Measurements from ENCODE around the gene F3. TPM values are rescaled to one million over a fixed set of nuclear protein-coding genes. Genes with fewer than 3 reads are reported as not detected.
"Not testable (repeated sequence)": the region's sequence is repeated elsewhere in the genome, so short reads cannot be mapped to it uniquely, and the experiment has no call there.

Gene F3
- total and polyA plus RNA-seq, 10 donors: 1.1 to 12.4 (median 4.8) TPM

DNA sequence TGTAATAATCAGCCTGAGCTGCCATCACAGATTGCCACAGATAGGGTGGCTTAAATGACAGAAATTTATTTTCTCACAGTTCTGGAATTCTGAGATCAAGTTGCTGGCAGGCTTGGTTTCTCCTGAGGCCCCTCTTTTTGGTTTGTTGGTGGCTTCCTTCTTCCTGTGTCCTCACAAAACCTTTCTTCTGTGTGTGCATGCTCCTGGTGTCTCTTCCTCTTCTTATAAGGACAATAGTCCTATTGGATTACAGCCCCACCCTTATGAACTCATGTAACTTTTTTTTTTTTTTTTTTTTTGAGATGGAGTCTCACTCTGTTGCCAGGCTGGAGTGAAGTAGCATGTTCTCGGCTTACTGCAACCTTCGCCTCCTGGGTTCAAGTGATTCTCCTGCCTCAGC is 41.0 kb upstream of the F3 start:
- no peak overlapping the region for H3K4me3 ChIP-seq
- intact Hi-C loops (cut with DNase I; ENCODE audit: low total_unique reads): no loop called here
- no peaks in the 10 kb centered on the region for H3K36me3 ChIP-seq
- TF ChIP-seq, protein P1, sequence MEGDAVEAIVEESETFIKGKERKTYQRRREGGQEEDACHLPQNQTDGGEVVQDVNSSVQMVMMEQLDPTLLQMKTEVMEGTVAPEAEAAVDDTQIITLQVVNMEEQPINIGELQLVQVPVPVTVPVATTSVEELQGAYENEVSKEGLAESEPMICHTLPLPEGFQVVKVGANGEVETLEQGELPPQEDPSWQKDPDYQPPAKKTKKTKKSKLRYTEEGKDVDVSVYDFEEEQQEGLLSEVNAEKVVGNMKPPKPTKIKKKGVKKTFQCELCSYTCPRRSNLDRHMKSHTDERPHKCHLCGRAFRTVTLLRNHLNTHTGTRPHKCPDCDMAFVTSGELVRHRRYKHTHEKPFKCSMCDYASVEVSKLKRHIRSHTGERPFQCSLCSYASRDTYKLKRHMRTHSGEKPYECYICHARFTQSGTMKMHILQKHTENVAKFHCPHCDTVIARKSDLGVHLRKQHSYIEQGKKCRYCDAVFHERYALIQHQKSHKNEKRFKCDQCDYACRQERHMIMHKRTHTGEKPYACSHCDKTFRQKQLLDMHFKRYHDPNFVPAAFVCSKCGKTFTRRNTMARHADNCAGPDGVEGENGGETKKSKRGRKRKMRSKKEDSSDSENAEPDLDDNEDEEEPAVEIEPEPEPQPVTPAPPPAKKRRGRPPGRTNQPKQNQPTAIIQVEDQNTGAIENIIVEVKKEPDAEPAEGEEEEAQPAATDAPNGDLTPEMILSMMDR (IDR thresholded peaks at IDR 0.05 in 8 of 11, conservative IDR thresholded peaks at IDR 0.05 in 3 of 11): no peak
- TF ChIP-seq POLR2AphosphoS5 (IDR thresholded peaks at IDR 0.05) (no peak), POLR2A (IDR thresholded peaks at IDR 0.05) (no peak)
- WGBS, 5 donors: 73 to 98% (median 97%) methylated on average over 2 of the region's 2 CpGs
- peaks cover 0 to 14% (median 7%) of the 10 kb centered on the region in 8 donors for H3K9me3 ChIP-seq
- no peak for DNase-seq
- H3K4me1 ChIP-seq: no peaks in the 10 kb centered on the region
- H3K27ac ChIP-seq: no peak overlapping the region
- peaks cover 0 to 6% (median 0%) of the 10 kb centered on the region in 7 donors for H3K27me3 ChIP-seq (replicated peaks in 1 of 7)

DNA sequence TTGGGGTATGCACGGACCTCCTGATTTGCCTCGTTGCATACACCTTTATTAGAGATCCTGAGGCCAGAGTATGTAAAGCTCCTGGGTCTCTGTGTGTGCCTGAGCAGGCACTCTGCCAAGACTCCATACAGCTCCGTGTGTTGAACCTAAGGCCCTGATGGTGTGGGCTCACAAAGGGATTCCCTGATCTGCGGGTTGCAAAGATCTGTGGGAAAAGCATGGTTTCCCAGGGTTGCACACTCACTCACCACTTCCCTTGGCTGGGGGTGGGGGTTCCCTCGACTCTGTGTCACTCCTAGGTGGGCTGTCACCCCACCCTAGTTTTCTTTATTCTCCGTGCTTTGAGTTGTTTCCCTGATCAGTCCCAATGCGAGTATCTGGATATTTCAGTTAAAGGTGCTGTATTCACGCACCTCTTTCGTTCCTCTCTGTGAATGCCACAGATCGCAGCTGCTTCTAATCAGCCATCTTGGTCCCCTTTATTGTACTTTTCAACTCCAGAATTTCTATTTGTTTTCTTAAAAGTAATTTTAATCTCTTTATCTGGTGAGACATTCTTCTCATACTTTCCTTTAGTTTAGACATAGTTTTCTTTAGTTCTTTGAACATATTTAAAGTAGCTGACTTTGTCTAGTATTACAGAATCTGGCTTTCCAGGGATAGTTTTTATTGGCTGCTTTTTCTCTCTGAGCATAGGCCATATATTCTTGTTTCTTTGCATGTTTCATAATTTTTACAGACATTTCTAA is 39.0 kb upstream of the F3 start:
- Histone ChIP-seq H3K4me3 (no peak overlapping the region), H3K27me3 (replicated peaks in 1 of 7) (peaks cover 0 to 6% (median 0%) of the 10 kb centered on the region in 7 donors), H3K9me3 (peaks cover 0 to 26% (median 19%) of the 10 kb centered on the region in 8 donors), H3K4me1 (no peaks in the 10 kb centered on the region), H3K27ac (no peak overlapping the region), H3K36me3 (no peaks in the 10 kb centered on the region)
- TF ChIP-seq POLR2AphosphoS5 (IDR thresholded peaks at IDR 0.05): no peak
- TF ChIP-seq POLR2A (IDR thresholded peaks at IDR 0.05): no peak
- TF ChIP-seq, protein P1 (IDR thresholded peaks at IDR 0.05 in 8 of 11, conservative IDR thresholded peaks at IDR 0.05 in 3 of 11): no peak
- DNase-seq: no peak
- intact Hi-C loops (cut with DNase I; ENCODE audit: low total_unique reads): no loop called here
- WGBS, 5 donors: 84 to 93% (median 91%) methylated on average over 8 to 10 of the region's 10 CpGs

DNA sequence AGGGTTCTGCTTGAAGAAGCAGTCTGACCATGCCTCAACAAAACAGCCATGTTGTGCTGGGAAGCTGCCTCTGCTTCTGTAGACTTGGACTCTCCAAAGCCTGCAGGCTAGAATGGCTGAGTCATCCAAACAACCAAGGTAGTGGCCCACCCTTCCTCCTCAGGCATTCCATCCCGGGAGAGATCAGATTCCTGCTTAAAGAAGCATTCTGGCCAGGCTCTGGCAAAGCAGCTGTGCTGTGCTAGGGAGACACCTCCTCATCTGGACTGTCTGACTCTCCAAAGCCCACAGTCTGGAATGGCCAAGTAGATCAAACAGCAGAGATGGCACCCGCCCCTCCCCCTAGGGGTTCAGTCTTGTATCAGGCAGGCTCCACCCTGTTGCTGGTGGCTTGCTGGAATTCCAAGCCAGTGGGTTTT is 38.3 kb upstream of the F3 start:
- H3K27ac ChIP-seq: no peak overlapping the region
- no peaks in the 10 kb centered on the region for H3K36me3 ChIP-seq
- WGBS, 5 donors: 59 to 72% (median 67%) methylated on average over 2 of the region's 2 CpGs

DNA sequence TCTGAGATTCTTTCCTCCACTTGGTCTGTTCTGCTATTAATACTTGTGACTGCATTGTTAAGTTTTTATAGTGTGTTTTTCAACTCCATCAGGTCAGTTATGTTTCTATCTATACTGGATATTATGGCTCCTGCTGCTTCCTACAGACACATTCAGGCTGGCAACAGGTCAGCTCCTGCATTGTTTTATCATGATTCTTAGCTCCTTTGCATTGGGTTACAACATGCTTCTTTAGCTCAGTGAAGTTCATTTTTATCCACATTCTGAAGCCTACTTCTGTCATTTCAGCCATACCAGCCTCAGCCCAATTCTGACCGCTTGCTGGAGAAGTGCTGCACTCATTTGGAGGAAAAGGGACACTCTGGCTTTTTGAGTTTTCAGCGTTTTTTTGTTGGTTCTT is 37.3 kb upstream of the F3 start:
- no peak for DNase-seq
- no peaks in the 10 kb centered on the region for H3K36me3 ChIP-seq
- TF ChIP-seq POLR2A (IDR thresholded peaks at IDR 0.05) (no peak), POLR2AphosphoS5 (IDR thresholded peaks at IDR 0.05) (no peak)
- TF ChIP-seq, protein P1 (IDR thresholded peaks at IDR 0.05 in 8 of 11, conservative IDR thresholded peaks at IDR 0.05 in 3 of 11): no peak
- peaks cover 0 to 6% (median 0%) of the 10 kb centered on the region in 7 donors for H3K27me3 ChIP-seq (replicated peaks in 1 of 7)
- H3K4me3 ChIP-seq: no peak overlapping the region
- intact Hi-C loops (cut with DNase I; ENCODE audit: low total_unique reads): no loop called here
- no peaks in the 10 kb centered on the region for H3K4me1 ChIP-seq
- H3K9me3 ChIP-seq: peaks cover 0 to 27% (median 21%) of the 10 kb centered on the region in 8 donors
- WGBS, 5 donors: 66 to 87% (median 81%) methylated on average over 2 of the region's 2 CpGs
- no peak overlapping the region for H3K27ac ChIP-seq

More for the DNA sequence above, 38.3 kb upstream of the F3 start:
- Histone ChIP-seq H3K4me1 (no peaks in the 10 kb centered on the region), H3K4me3 (no peak overlapping the region), H3K9me3 (peaks cover 0 to 26% (median 19%) of the 10 kb centered on the region in 8 donors), H3K27me3 (replicated peaks in 1 of 7) (peaks cover 0 to 6% (median 0%) of the 10 kb centered on the region in 7 donors)
- no peak for DNase-seq
- TF ChIP-seq, protein P1 (IDR thresholded peaks at IDR 0.05 in 8 of 11, conservative IDR thresholded peaks at IDR 0.05 in 3 of 11): no peak
- TF ChIP-seq POLR2A (IDR thresholded peaks at IDR 0.05) (no peak), POLR2AphosphoS5 (IDR thresholded peaks at IDR 0.05) (no peak)
- intact Hi-C loops (cut with DNase I; ENCODE audit: low total_unique reads): no loop called here

DNA sequence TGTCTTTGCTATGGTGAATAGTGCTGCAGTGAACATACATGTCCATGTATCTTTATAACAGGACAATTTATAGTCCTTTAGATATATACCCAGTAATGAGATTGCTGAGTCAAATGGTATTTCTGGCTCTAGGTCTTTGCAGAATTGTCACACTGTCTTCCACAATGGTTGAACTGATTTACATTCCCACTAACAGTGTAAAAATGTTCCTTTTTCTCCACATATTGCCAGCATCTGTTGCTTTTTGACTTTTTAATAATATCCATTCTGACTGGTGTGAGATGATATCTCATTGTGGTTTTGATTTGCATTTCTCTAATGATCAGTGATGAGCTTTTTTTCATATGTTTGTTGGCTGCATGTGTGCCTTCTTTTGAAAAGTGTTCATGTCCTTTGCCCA is 32.4 kb upstream of the F3 start:
- DNase-seq; H3K4me3 ChIP-seq; H3K27ac ChIP-seq; H3K4me1 ChIP-seq; H3K36me3 ChIP-seq; intact Hi-C loops (cut with DNase I; ENCODE audit: low total_unique reads); H3K27me3 ChIP-seq (replicated peaks in 1 of 7): not testable (repeated sequence)
- H3K9me3 ChIP-seq: peaks cover 0 to 59% (median 36%) of the 10 kb centered on the region in 8 donors
